ENCODE results near the gene RGS16. TPM values are rescaled to one million over a fixed set of nuclear protein-coding genes. Genes with fewer than 3 reads are reported as not detected.

The RGS16 gene
- total RNA-seq, 3 donors from 2014 or later = 38.8 to 62.8 (median 53.6) TPM

GRCh38 chr1:182589931-182590330, 14.3 kb downstream of the RGS16 start:
- Mint-ChIP-seq H3K4me1 (ENCODE audit: low read depth) (peaks cover 45% of the 10 kb centered on the region), H3K9me3 (no peaks in the 10 kb centered on the region), H3K27me3 (ENCODE audit: low read depth) (peaks cover 2% of the 10 kb centered on the region), H3K36me3 (ENCODE audit: insufficient read depth) (peaks cover 10% of the 10 kb centered on the region), H3K4me3 (peak overlapping the region; percentile 99)
- DNase-seq = no peak
- ATAC-seq = no peak

GRCh38 chr1:182589520-182589919, 14.7 kb downstream of the RGS16 start:
- peaks cover 49% of the 10 kb centered on the region for H3K4me1 Mint-ChIP-seq (ENCODE audit: low read depth)
- H3K36me3 Mint-ChIP-seq (ENCODE audit: insufficient read depth) = peaks cover 11% of the 10 kb centered on the region
- H3K4me3 Mint-ChIP-seq = peak overlapping the region; percentile 99
- DNase-seq (no peak), ATAC-seq (no peak)
- no peaks in the 10 kb centered on the region for H3K9me3 Mint-ChIP-seq
- H3K27me3 Mint-ChIP-seq (ENCODE audit: low read depth) = peaks cover 2% of the 10 kb centered on the region

GRCh38 chr1:182588500-182589396, 15.4 kb downstream of the RGS16 start, which contains the start of gene RNASEL:
Gene RNASEL (minus strand): TSS chr1:182589256. CDS start chr1:182586806, 2,450 bp downstream.
- ATAC-seq (peak; percentile 90 to 92), DNase-seq (peak; percentile 47)
- H3K27me3 Mint-ChIP-seq (ENCODE audit: low read depth) = peaks cover 2% of the 10 kb centered on the region
- H3K4me1 Mint-ChIP-seq (ENCODE audit: low read depth) = peaks cover 57% of the 10 kb centered on the region
- no peaks in the 10 kb centered on the region for H3K9me3 Mint-ChIP-seq
- peak within 1 kb of the TSS; percentile 99 for H3K4me3 Mint-ChIP-seq
- H3K36me3 Mint-ChIP-seq (ENCODE audit: insufficient read depth) = peaks cover 11% of the 10 kb centered on the region

- ATAC-seq (peak in 1 of 2 donors; percentile 20), DNase-seq (no peak)
- Mint-ChIP-seq H3K9me3 (no peaks in the 10 kb centered on the region), H3K4me3 (peak overlapping the region; percentile 99), H3K36me3 (ENCODE audit: insufficient read depth) (peaks cover 16% of the 10 kb centered on the region), H3K27me3 (ENCODE audit: low read depth) (no peaks in the 10 kb centered on the region), H3K4me1 (ENCODE audit: low read depth) (peaks cover 66% of the 10 kb centered on the region)
Measured at GRCh38 chr1:182587666-182588499, 16.3 kb downstream of the RGS16 start.

GRCh38 chr1:182587093-182587492, 17.1 kb downstream of the RGS16 start:
- Mint-ChIP-seq H3K4me1 (ENCODE audit: low read depth) (peaks cover 74% of the 10 kb centered on the region), H3K9me3 (no peaks in the 10 kb centered on the region), H3K27me3 (ENCODE audit: low read depth) (no peaks in the 10 kb centered on the region), H3K36me3 (ENCODE audit: insufficient read depth) (peaks cover 23% of the 10 kb centered on the region), H3K4me3 (no peak overlapping the region)
- ATAC-seq = no peak
- DNase-seq = no peak

GRCh38 chr1:182586380-182586779, 17.8 kb downstream of the RGS16 start:
- peaks cover 75% of the 10 kb centered on the region for H3K4me1 Mint-ChIP-seq (ENCODE audit: low read depth)
- H3K36me3 Mint-ChIP-seq (ENCODE audit: insufficient read depth) = peaks cover 26% of the 10 kb centered on the region
- ATAC-seq = no peak

GRCh38 chr1:182584746-182585145, 19.4 kb downstream of the RGS16 start:
- ATAC-seq (no peak), DNase-seq (no peak)
- Mint-ChIP-seq H3K9me3 (no peaks in the 10 kb centered on the region), H3K27me3 (ENCODE audit: low read depth) (no peaks in the 10 kb centered on the region), H3K36me3 (ENCODE audit: insufficient read depth) (peaks cover 40% of the 10 kb centered on the region), H3K4me3 (peak overlapping the region; percentile 29), H3K4me1 (ENCODE audit: low read depth) (peaks cover 78% of the 10 kb centered on the region)

More at GRCh38 chr1:182586380-182586779, 17.8 kb downstream of the RGS16 start:
- Mint-ChIP-seq H3K9me3 (no peaks in the 10 kb centered on the region), H3K27me3 (ENCODE audit: low read depth) (no peaks in the 10 kb centered on the region), H3K4me3 (no peak overlapping the region)
- DNase-seq = no peak

- ATAC-seq = no peak
- H3K4me3 Mint-ChIP-seq = no peak overlapping the region
- peaks cover 54% of the 10 kb centered on the region for H3K4me1 Mint-ChIP-seq (ENCODE audit: low read depth)
- peaks cover 51% of the 10 kb centered on the region for H3K36me3 Mint-ChIP-seq (ENCODE audit: insufficient read depth)
- no peak for DNase-seq
- H3K9me3 Mint-ChIP-seq = no peaks in the 10 kb centered on the region
- H3K27me3 Mint-ChIP-seq (ENCODE audit: low read depth) = no peaks in the 10 kb centered on the region
Measured at GRCh38 chr1:182580736-182581135, 23.5 kb downstream of the RGS16 start.

- DNase-seq (no peak), ATAC-seq (no peak)
- Mint-ChIP-seq H3K4me3 (no peak overlapping the region), H3K27me3 (ENCODE audit: low read depth) (no peaks in the 10 kb centered on the region), H3K4me1 (ENCODE audit: low read depth) (peaks cover 15% of the 10 kb centered on the region), H3K9me3 (no peaks in the 10 kb centered on the region), H3K36me3 (ENCODE audit: insufficient read depth) (peaks cover 53% of the 10 kb centered on the region)
Measured at GRCh38 chr1:182575540-182576149, 28.5 kb downstream of the RGS16 start.

GRCh38 chr1:182574156-182574555, 30.0 kb downstream of the RGS16 start:
- ATAC-seq = no peak

GRCh38 chr1:182570611-182570970, 33.6 kb downstream of the RGS16 start:
- Mint-ChIP-seq H3K36me3 (ENCODE audit: insufficient read depth) (peaks cover 21% of the 10 kb centered on the region), H3K4me1 (ENCODE audit: low read depth) (no peaks in the 10 kb centered on the region), H3K4me3 (no peak overlapping the region), H3K27me3 (ENCODE audit: low read depth) (no peaks in the 10 kb centered on the region), H3K9me3 (no peaks in the 10 kb centered on the region)
- ATAC-seq (no peak), DNase-seq (no peak)

More at GRCh38 chr1:182574156-182574555, 30.0 kb downstream of the RGS16 start:
- peaks cover 7% of the 10 kb centered on the region for H3K4me1 Mint-ChIP-seq (ENCODE audit: low read depth)
- no peak for DNase-seq
- no peaks in the 10 kb centered on the region for H3K9me3 Mint-ChIP-seq
- H3K4me3 Mint-ChIP-seq = no peak overlapping the region
- no peaks in the 10 kb centered on the region for H3K27me3 Mint-ChIP-seq (ENCODE audit: low read depth)
- peaks cover 41% of the 10 kb centered on the region for H3K36me3 Mint-ChIP-seq (ENCODE audit: insufficient read depth)

- H3K27me3 Mint-ChIP-seq (ENCODE audit: low read depth) = no peaks in the 10 kb centered on the region
- H3K36me3 Mint-ChIP-seq (ENCODE audit: insufficient read depth) = peaks cover 17% of the 10 kb centered on the region
- ATAC-seq (no peak), DNase-seq (no peak)
- H3K9me3 Mint-ChIP-seq = no peaks in the 10 kb centered on the region
- H3K4me1 Mint-ChIP-seq (ENCODE audit: low read depth) = no peaks in the 10 kb centered on the region
- no peak overlapping the region for H3K4me3 Mint-ChIP-seq
Measured at GRCh38 chr1:182569939-182570610, 34.1 kb downstream of the RGS16 start.

GRCh38 chr1:182568647-182569284, 35.4 kb downstream of the RGS16 start:
- ATAC-seq (no peak), DNase-seq (no peak)
- H3K36me3 Mint-ChIP-seq (ENCODE audit: insufficient read depth) = peaks cover 12% of the 10 kb centered on the region
- H3K4me3 Mint-ChIP-seq = no peak overlapping the region
- H3K9me3 Mint-ChIP-seq = no peaks in the 10 kb centered on the region
- H3K4me1 Mint-ChIP-seq (ENCODE audit: low read depth) = no peaks in the 10 kb centered on the region
- no peaks in the 10 kb centered on the region for H3K27me3 Mint-ChIP-seq (ENCODE audit: low read depth)
